HG03175 (cell line): ENCODE measurements around the gene TM4SF5.

Experiments
- ATAC-seq: cut with Tn5 transposase; IDR thresholded peaks from one replicate; pipeline ENCODE4 v1.9.1; 2021; ENCODE audit warnings: mild to moderate bottlenecking, moderate library complexity; ENCODE audit not compliant: unreplicated experiment

TM4SF5 gene

GRCh38 chr17:4744999-4745969 lies 26.4 kb upstream of the TM4SF5 start:
- no peak for ATAC-seq

GRCh38 chr17:4747847-4748246 lies 23.8 kb upstream of the TM4SF5 start:
- ATAC-seq = no peak

- ATAC-seq = no peak
These were observed 23.0 kb upstream of the TM4SF5 start for GRCh38 chr17:4748686-4749085.

GRCh38 chr17:4750606-4751005 lies 21.1 kb upstream of the TM4SF5 start:
- no peak for ATAC-seq

GRCh38 chr17:4751932-4752331 lies 19.8 kb upstream of the TM4SF5 start:
- no peak for ATAC-seq

- ATAC-seq = no peak
These were observed 18.3 kb upstream of the TM4SF5 start for GRCh38 chr17:4753392-4753791.

- no peak for ATAC-seq
These were observed 11.9 kb upstream of the TM4SF5 start for GRCh38 chr17:4759776-4760236.

- no peak for ATAC-seq
These were observed 7.1 kb upstream of the TM4SF5 start for GRCh38 chr17:4764595-4764994.

GRCh38 chr17:4766201-4766600 lies 5.5 kb upstream of the TM4SF5 start:
- no peak for ATAC-seq

GRCh38 chr17:4766723-4767122 lies 5.0 kb upstream of the TM4SF5 start:
- ATAC-seq = no peak

GRCh38 chr17:4768298-4768697 lies 3.4 kb upstream of the TM4SF5 start:
- ATAC-seq = no peak

- ATAC-seq = no peak
These were observed 2.1 kb upstream of the TM4SF5 start for GRCh38 chr17:4769628-4770027.

GRCh38 chr17:4772235-4772613 lies 538 bp downstream of the TM4SF5 start:
- no peak for ATAC-seq

- no peak for ATAC-seq
These were observed 6.5 kb downstream of the TM4SF5 start for GRCh38 chr17:4777969-4778760.

- ATAC-seq = no peak
These were observed 8.8 kb downstream of the TM4SF5 start for GRCh38 chr17:4780325-4780955.

- no peak for ATAC-seq
These were observed 11.0 kb downstream of the TM4SF5 start for GRCh38 chr17:4782652-4783051.

- no peak for ATAC-seq
These were observed 13.8 kb downstream of the TM4SF5 start for GRCh38 chr17:4785311-4786105.

GRCh38 chr17:4786106-4786511 lies 14.4 kb downstream of the TM4SF5 start, which contains the start of gene VMO1:
Gene VMO1, minus strand, starts transcription at chr17:4786364. Its CDS starts 12 bp downstream, at chr17:4786352.
- no peak for ATAC-seq

- no peak for ATAC-seq
These were observed 14.8 kb downstream of the TM4SF5 start for GRCh38 chr17:4786516-4786915.

- ATAC-seq = no peak
These were observed 16.6 kb downstream of the TM4SF5 start for GRCh38 chr17:4788159-4788806.
